AG04450 (cell line): ENCODE data around the gene CDH5. TPM values are rescaled to one million over a fixed set of nuclear protein-coding genes. Genes with fewer than 3 reads are reported as not detected.

Source experiments
- CTCF ChIA-PET: fragments of 300-600, 350-600 bp; formaldehyde crosslinking; extraction: SDS; loops from one replicate; lab custom pipeline; 2022; ENCODE audit warnings: antibody characterized with exemption, inconsistent platforms; lab: Charles Lee
- POLR2A ChIA-PET: fragments of 350-600 bp; formaldehyde crosslinking; extraction: SDS; loops from one replicate; lab custom pipeline; 2021; ENCODE audit warnings: antibody characterized with exemption, inconsistent platforms; lab: Yijun Ruan, JAX
- DNase-seq: peaks from one replicate; pipeline ENCODE4 v3.0.0-alpha.2; 2011; ENCODE audit warnings: low read depth, low spot score
- H3K27ac ChIP-seq: one replicate; pipeline ENCODE4 v1.5.1; 2012; ENCODE audit warnings: low read depth, low read length, control low read depth
- H3K27me3 ChIP-seq: one replicate; pipeline ENCODE4 v1.6.0; 2012; ENCODE audit warnings: low read length; ENCODE audit not compliant: control insufficient read depth, insufficient read depth
- H3K4me3 ChIP-seq: 2 replicates; pipeline ENCODE4 v1.5.1; 2011; ENCODE audit warnings: mild to moderate bottlenecking, low read depth, low read length, control low read depth
- H3K9me3 ChIP-seq: 2 replicates; pipeline ENCODE4 v1.5.1; 2012; ENCODE audit warnings: low read length; ENCODE audit not compliant: control insufficient read depth, insufficient read depth
- CTCF ChIP-seq: IDR thresholded peaks from 2 replicates; pipeline ENCODE4 v1.5.1; 2011; ENCODE audit warnings: low read depth, low read length, control low read depth, inconsistent platforms
- polyA plus RNA-seq: library from polyadenylated mRNA; depleted of rRNA; stranded (reverse); fragments of >200 nt; gene quantifications from 2 replicates; pipeline ENCODE4 v1.2.3, GENCODE V29; 2011

The CDH5 gene
- polyA plus RNA-seq, 1 experiment, result not detected

DNA sequence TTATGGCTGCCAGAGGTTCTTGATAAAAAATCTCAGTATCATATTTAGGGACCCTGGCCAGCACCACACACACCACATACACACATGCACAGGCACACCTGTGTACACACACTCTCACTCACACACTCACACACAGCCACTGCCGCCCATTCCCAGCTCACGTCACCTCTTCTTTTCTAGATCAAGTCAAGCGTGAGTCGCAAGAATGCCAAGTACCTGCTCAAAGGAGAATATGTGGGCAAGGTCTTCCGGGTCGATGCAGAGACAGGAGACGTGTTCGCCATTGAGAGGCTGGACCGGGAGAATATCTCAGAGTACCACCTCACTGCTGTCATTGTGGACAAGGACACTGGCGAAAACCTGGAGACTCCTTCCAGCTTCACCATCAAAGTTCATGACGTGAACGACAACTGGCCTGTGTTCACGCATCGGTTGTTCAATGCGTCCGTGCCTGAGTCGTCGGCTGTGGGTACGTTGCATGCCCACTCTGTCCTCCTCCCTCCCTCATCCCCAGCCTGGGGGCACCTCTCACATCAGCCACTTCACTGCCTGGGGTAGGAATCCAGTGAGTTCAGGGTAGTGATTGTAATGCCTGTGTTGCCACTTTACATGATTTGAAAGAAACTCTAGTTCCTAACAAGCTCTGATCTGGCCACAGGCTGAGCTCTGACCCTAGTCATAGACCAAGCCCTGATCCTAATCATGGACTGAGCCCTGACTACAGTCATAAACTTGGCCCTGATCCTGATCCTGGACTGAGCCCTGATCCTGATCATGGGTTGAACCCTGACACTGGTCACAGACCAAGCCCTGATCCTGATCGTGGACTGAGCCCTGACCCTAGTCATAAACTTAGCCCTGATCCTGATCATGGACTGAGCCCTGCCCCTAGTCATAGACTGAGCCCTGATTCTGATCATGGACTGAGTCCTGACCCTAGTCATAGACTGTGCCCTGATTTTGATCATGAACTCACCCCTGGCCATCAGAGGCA lies 20.4 kb downstream of the CDH5 start:
- TF ChIP-seq CTCF, result no peak
- ChIA-PET POLR2A (no interaction called here), CTCF (interaction anchor here (0.9 to 2.2 kb wide), 2 partner anchors 18 to 20 kb away, joined by 3 to 7 read pairs; no protein-coding TSS in a partner anchor)
- Histone ChIP-seq H3K27ac (no peak overlapping the region), H3K27me3 (peaks cover 21% of the 10 kb centered on the region), H3K9me3 (no peaks in the 10 kb centered on the region), H3K4me3 (no peak overlapping the region)
- no peak for DNase-seq

DNA sequence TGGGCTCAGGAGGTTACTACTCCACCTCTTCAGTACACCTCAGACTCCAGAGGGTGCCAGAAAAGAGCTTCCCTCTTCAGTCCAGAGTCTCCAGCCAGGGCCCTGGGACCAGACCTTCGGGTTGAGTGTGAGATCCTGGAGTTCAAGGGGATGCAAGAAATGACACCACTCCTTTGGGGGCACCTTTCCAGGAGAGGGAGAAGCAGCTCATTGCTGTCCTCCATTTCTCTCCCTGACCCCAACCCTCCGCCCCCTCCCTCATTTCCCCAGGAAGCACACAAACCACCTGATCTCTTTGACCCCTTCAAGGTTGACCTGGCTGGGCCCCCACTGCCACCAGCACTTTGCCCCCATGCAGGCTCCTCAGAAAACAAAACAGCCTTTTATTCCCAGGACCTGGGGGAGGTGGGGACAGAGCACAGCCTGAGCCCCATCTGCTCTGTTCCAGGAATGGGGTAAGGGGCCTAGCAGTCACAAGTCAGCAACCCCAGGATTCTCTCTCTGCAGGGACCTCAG lies 21.4 kb downstream of the CDH5 start:
- no peak for TF ChIP-seq CTCF
- no peaks in the 10 kb centered on the region for H3K9me3 ChIP-seq
- H3K4me3 ChIP-seq, result no peak overlapping the region
- H3K27me3 ChIP-seq, result peaks cover 21% of the 10 kb centered on the region
- DNase-seq, result no peak
- CTCF ChIA-PET, result no interaction called here
- H3K27ac ChIP-seq, result no peak overlapping the region
- POLR2A ChIA-PET, result no interaction called here

GRCh38 chr16:66388350-66389139 lies 22.1 kb downstream of the CDH5 start:
- POLR2A ChIA-PET, result no interaction called here
- no peak overlapping the region for H3K4me3 ChIP-seq
- no peaks in the 10 kb centered on the region for H3K9me3 ChIP-seq
- DNase-seq, result no peak
- H3K27me3 ChIP-seq, result peaks cover 23% of the 10 kb centered on the region
- CTCF ChIA-PET, result interaction anchor here (0.5 kb wide), 1 partner anchor 21 kb away, joined by 3 read pairs; no protein-coding TSS in a partner anchor
- TF ChIP-seq CTCF, result no peak
- no peak overlapping the region for H3K27ac ChIP-seq

- no peak overlapping the region for H3K27ac ChIP-seq
- TF ChIP-seq CTCF, result no peak
- H3K27me3 ChIP-seq, result peaks cover 23% of the 10 kb centered on the region
- ChIA-PET POLR2A (no interaction called here), CTCF (interaction anchor here (1.3 kb wide), 1 partner anchor 16 kb away, joined by 4 read pairs; no protein-coding TSS in a partner anchor)
- DNase-seq, result no peak
- H3K4me3 ChIP-seq, result no peak overlapping the region
- no peaks in the 10 kb centered on the region for H3K9me3 ChIP-seq
Measured at GRCh38 chr16:66389256-66390176, 23.0 kb downstream of the CDH5 start.
